Amniotic stem cell (primary cell): ENCODE measurements around the gene WWC2.

Experiments used
- DNase-seq: peaks from one replicate; lab custom pipeline; 2025; lab: John Stamatoyannopoulos, UW

The WWC2 gene

DNA sequence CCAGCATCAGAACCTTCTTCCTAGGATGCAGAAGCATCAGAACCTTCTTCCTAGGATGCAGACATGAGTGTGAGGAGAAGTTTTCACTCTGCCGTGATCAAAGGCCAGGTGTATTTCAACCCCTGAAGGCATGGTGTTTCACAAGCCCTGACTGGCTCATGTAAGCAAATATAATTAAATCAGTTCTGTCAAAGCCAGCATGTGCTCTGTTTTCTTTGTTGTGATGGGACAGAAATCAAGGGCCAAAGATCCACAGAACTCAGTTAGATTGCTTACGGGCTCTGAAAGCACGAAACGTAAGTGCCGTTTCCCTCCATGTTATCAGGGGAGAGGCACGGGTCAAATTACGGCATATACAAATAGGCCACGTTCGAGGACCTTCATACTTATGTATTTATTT lies 255.2 kb downstream of the WWC2 start:
- DNase-seq: no peak

DNA sequence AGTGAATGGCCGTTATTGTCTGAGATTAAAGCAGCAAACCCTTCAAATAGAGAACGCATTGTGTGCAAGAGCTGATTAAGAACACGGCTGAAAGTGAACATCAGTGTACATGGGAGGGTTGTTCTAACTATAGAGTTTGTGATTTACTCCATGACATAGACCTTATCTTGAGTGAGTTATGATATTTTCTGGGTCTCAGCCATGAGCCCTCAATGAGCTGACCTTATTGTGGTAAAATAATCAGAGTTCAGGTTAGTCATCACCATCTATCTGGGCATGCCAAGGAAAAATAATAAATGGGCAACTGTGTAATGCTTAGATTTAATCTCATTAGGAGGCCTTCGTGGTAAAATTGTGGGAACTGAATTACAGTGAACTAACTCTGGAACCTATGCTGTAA lies 256.3 kb downstream of the WWC2 start:
- DNase-seq: no peak

DNA sequence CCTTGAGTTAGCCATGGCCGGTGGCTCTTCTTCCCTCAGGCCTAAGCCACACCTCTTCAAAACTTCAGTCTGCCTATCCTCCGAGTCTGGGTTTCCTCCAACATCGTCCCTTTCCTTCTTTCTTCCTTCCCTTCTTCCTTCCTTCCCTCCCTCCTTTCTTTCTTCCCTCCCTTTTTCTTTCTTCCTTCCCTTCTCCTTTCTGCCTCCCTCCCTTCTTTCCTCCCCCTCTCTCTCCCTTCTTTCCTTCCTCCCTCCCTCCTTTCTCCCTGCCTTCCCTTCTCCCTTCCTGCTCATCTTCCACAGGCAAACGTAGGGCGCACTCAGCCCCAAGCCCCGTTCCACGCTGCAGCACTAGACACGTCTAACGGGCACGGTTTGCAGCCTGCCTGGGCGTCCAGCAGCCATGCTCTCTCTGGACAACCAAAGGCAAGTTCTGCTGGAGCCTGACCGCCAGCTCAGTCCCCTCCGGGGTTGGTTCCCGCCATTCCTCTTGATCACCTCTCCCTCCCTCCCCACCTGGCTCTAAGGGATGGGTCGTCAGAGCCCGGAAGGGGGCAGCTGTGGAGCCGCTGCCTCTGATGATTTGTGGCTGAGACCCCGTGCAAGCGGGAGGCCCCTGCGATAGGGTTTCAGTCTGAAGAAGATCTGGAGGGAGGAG lies 257.2 kb downstream of the WWC2 start:
- DNase-seq: no peak

DNA sequence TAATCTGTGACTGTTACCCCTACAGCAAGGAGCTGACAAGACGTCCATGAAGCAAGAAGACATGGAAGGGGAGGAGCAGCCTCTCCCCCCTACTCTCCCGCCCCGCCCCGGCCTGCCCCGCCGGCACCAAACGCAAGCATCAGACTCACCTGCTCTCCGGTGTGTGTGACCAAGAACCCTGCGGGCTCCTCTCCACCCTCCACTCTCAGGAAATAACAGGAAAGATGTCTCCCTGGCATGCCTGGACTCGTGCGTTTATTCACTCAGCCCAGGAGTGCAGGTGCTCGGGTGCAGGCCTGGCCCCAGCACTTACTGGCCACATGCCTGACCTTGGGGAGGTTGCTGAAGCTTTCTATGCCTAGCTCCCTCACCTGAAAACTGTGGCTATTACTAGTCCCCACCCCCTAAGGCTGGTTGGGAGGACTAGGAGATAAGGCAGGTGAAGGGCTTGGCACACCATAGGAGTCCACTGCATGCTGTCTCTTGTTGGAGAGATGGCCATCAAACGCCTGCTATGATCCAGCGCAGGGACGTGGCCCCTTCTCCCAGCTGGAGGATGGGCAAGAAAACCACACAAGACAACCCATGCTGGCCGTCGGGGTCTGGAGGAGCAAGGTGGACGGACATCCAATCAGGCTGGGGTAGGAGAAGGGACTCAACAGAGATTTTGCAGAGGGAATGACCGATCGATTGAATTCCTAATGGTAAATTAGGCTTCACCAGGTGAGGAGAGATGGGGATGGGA lies 258.0 kb downstream of the WWC2 start:
- DNase-seq: no peak

DNA sequence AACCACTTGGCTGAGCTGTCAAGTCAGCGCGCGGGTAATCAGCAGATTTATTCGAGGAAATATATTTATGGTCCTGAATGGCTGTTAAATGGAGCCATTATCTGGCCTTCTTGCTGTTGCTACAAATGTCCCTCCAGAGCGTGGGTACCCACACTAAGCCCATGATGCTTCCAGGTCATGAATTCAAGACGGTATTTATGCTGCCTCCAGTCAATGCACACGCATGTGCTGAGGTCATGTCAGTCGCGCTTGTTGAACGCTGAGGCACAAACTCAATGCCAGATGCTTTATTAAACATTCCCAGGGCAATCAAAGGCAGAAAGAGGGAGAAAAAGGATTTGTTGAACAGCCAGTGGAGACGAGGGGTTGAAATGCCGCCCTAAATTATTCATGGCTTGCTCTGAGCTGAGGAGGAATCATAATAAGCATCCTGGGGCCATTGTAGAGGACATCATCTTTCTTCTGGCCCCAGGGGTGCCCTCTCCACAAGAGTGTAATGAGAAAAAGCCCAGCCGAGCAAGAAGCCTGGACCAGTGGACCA lies 259.2 kb downstream of the WWC2 start:
- DNase-seq: no peak

DNA sequence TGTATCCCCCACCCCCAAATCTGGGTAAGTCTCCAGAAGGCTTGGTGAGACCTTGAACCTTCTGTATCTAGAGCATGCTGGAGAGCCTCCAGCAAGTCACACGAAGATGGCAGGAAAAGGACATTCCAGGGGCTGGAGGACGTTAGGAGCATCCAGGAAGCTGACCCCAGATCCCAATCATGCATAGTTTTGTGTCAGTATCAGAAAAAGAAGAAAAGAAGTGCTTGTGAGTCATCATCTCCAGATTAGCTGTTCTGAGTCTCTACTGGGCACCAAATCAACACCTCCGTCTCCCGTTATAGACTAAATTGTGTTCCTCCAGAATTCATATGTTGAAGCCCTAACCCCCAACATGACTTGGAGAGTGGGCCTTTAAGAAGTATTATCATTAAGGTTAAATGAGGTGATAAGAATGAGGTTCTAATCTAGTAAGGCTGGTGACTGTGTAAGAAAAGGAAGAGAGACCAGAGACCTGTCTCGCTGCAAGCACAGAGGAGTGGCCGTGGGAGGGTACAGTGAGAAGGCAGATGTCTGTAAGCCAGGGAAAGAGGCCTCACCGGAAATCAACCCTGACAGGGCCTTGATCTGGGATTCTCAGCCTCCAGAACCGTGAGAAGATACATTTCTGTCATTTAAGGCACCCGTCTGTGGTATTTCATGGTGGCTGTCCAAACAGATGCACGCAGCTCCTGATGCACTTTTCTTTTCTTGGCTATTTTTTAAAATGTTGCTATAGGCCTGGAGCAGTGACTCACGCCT lies 261.3 kb downstream of the WWC2 start:
- DNase-seq: no peak

DNA sequence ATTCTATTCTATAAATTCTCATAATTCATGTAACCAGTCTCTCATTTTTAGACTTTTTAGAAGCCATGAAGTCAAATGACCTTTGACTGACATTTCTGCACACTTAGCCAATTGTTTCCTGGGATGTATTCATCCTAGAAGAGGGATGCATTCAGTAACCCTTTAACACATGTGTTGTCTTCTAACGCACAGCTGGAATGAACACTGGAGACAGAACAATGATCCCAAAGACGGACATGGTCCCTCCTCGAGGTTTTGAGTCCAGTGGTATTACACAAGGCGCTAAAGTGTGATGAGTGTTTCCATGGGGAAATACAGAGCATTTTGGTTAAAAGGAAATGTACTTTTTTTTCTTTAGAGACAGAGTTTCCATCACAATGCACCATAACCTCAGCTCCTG lies 263.0 kb downstream of the WWC2 start:
- DNase-seq: no peak

DNA sequence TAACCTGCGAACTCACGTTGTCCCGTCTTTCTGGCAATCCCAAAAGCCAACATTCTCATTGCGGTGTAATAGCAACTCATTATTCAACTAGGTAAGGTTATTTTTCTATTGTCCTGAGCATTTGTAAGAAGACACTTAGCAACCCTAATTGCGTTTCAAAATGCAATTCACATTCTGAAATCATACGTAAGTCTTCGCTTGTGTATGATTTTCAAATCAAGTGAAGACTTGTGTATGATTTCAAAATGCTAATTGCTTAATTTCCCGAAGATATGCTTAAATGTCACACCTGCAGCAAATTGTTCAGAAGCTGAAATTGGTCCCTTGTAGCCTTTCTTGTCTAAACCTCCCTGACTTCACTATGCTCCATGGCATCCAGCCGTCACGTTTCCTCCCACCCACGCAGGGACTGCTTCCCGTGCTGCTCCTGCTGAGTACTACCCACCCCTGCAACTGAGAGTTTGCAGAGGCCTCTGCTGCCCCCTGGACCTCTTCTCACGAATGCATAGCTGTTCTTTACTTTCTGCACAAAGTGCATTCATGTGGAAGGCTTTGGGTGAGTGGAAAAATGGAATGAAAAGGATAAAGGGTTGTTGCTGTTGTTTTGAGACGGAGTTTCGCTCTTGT lies 264.0 kb downstream of the WWC2 start:
- no peak for DNase-seq

DNA sequence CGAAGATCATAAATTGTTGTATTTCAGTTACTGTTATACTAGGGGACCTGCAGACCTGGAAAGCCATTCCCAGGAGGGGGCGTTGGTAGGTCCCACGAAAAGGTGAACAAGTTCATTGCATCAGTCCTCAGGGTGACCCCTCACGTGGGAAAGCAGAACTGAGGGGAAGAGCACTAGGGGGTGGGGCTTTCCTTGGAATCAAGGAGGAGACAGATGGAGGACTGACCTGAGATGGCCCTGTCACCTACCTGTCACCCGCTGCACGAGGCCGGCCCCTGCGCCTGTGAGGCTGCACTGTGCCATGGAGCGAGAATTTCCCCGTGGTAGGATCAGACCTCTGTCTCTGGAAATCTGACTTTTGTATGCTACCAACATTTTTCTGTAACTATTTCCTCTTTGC lies 265.0 kb downstream of the WWC2 start:
- DNase-seq: no peak

DNA sequence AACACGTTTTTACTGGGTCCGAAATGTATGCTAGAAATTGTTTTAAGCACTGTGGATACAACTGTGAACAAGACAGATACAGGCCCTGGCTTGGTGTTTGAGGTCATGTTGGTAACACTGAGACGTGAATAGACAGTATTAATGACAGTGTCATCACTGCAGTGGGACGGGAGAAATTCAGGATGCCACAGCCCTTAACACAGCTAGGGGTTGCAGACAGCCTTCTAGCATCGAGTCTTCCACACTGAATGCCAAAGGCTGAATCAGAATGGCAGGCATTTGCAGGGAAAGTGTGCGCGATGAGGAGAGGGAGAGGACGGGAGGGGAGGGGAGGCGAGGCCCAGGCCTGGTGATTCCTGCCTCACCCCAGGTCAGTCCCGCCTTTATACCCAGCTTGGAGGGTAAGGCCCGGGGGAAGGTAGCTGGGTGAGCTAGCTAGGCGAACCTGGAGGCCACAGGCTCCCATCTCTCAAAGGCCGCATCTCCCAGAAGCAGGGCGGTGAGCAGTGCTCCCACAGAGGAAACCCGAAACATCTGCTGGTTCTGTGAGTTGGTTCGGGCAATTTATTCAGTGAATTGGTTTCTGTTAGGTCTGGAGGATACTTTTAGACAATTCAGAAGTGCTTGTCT lies 267.3 kb downstream of the WWC2 start:
- DNase-seq: no peak

DNA sequence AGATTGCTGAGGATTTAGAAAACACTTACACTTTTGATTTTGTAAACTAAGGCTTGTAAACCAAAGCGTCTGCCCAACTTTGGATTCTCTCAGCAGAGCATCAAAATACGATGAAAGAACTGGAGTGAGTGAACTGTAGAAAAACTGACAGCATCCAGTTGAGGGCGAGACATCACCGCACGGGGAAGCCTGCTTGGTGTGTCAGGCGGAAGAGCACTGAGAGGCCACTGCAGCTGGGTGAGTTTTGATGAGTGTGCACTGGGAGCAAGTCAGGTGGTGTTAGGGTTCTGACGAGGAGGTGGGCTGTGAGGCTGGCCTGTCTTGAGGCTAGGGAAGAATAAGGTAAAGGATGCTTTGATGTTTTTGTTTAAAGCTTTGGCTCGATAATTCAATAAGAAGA lies 270.0 kb downstream of the WWC2 start:
- no peak for DNase-seq
